ENCODE data around the gene ITGB7.

DNA sequence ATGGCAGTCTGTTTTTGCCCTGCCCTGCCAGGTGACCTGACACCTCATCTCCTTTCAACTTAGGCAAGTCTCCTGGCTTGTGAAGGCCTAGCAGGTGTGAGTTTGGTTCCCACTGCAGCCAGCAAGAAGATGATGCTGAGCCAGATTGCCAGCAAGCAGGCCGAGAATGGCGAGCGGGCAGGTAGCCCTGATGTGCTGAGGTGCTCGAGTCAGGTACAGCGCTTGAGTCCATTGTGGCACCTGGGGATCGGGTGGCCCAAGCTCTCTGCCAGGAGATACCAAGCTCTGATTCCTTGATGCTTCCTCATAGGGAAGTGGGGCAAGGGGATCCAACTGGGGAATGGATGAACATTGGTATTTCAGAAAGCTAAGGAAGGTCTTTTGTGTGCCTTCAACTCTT is 22.2 kb downstream of the ITGB7 start:
- TF ChIP-seq CTCF (conservative IDR thresholded peaks at IDR 0.05; ENCODE audit: low read depth, low read length): no peak
- no peak for TF ChIP-seq EZH2phosphoT487 (IDR thresholded peaks at IDR 0.05; ENCODE audit: borderline replicate concordance, low read length)
- TF ChIP-seq EZH2 (IDR thresholded peaks at IDR 0.05; ENCODE audit: low read length, unreplicated experiment): no peak
